Liver (tissue), 3 donors: ENCODE measurements around the gene WRAP73.

Experiments used
- GABPA ChIP-seq, 2 donors: IDR thresholded peaks in 1 of 2; conservative IDR thresholded peaks in 1 of 2; 2 replicates each; pipeline ENCODE4 v1.6.1; 2016; ENCODE audit warnings: antibody characterized with exemption in 2 of 2, mild to moderate bottlenecking in 1 of 2, moderate library complexity in 1 of 2
- RAD21 ChIP-seq, 2 donors: IDR thresholded peaks; 2 replicates each; pipeline ENCODE4 v1.6.1; 2016; ENCODE audit warnings: antibody characterized with exemption in 2 of 2, mild to moderate bottlenecking in 2 of 2
- SP1 ChIP-seq: IDR thresholded peaks from 2 replicates; pipeline ENCODE4 v1.6.1; 2018; ENCODE audit warnings: antibody characterized with exemption, mild to moderate bottlenecking
- TAF1 ChIP-seq: conservative IDR thresholded peaks from 2 replicates; pipeline ENCODE4 v1.6.1; 2016; ENCODE audit warnings: antibody characterized with exemption, mild to moderate bottlenecking
- TF ChIP-seq, protein P1 (sequence below): fragments of 150-350 bp; IDR thresholded peaks from 2 replicates; pipeline ENCODE4 v1.5.1; 2017; ENCODE audit warnings: improper control_type of control experiment, low read depth, low read length; ENCODE audit not compliant: missing input control
- donor health status: healthy.
- donor health status: healthy.

DNA sequence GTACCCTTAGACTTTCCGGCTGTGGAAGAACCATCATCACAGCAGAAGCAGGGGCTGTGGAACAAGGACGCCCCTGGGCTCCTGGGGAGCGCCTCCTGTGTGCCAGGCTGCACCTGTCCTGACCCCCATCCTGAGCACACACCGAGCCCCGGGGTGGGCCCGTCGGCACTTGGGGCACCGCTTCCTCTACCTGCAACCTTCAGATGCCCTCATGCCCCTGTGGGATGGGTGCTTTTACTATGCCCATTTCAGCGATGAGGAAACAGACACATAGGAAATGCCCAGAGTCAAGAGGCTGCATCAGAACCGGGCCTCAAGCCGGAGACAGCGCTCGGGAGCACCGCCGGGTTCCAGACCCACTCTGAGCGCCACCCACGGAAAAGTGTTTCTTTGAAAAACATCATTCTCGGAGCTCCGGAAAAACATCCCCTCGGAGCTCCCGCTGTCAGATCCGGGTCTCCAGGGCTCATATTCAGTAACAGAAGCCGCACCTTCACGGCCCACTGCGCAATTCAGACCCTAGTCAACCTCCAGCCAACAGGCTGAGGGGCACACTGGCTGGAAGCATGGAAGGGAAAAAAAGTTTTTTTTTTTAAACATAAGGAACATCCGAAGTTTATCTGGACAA is 17.1 kb downstream of the WRAP73 start:
- TF ChIP-seq, protein P1, sequence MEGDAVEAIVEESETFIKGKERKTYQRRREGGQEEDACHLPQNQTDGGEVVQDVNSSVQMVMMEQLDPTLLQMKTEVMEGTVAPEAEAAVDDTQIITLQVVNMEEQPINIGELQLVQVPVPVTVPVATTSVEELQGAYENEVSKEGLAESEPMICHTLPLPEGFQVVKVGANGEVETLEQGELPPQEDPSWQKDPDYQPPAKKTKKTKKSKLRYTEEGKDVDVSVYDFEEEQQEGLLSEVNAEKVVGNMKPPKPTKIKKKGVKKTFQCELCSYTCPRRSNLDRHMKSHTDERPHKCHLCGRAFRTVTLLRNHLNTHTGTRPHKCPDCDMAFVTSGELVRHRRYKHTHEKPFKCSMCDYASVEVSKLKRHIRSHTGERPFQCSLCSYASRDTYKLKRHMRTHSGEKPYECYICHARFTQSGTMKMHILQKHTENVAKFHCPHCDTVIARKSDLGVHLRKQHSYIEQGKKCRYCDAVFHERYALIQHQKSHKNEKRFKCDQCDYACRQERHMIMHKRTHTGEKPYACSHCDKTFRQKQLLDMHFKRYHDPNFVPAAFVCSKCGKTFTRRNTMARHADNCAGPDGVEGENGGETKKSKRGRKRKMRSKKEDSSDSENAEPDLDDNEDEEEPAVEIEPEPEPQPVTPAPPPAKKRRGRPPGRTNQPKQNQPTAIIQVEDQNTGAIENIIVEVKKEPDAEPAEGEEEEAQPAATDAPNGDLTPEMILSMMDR = no peak
- no peak for TF ChIP-seq SP1
- TF ChIP-seq RAD21 (IDR thresholded peaks at IDR 0.05) = no peak
- TF ChIP-seq GABPA (IDR thresholded peaks at IDR 0.05 in 1 of 2, conservative IDR thresholded peaks at IDR 0.05 in 1 of 2) = no peak
- no peak for TF ChIP-seq TAF1
